ENCODE results near the gene LRRC1. TPM values are rescaled to one million over a fixed set of nuclear protein-coding genes. Genes with fewer than 3 reads are reported as not detected.

The LRRC1 gene
- total and polyA plus RNA-seq, 2 of the 13 experiments (the other 11 are each of a cell fraction or from before 2014, with no cell fraction given): 15.6 to 27.7 TPM

DNA sequence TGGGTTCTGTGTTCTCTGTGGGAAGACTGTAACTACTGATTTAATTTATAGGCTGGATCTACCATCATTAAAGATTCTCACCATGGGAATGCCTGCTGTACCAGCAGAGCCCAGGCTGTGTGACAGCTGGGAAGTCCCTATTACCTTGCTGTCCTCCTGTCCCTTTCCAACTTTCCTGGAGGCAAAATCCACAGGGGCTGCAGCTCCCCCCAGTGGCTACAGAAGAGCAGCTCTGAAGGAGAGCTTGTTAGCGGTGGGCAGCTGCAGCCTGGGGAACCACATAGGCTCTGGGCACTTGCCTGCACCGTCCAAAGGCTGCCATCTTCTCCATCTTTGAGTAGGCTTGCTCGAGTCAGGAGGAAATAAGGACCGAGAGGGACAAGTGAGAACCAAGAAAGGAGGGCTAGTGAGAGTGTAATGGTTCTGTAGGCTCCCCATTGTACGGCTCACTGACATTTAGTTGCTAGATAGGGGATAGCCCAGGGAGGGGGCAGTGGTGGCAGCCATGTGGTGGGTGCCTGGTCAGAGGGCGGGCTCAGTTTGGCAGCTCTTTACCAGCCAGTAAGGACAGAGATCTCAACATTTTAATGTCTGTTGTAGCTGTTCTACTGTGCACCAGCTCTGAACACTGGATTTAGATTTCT lies 161.4 kb downstream of the LRRC1 start:
- in situ Hi-C loops (cut with HindIII; ENCODE audit: extremely low pct_ligation_motif_present, low pct_unique_long_range_greater_than_20kb): loop anchor here (5.0 to 10.0 kb wide), 3 partner anchors 164 to 461 kb away; no protein-coding TSS in a partner anchor
- no peak for TF ChIP-seq PRPF4 (IDR thresholded peaks at IDR 0.05; ENCODE audit: low read depth, low read length, poor library complexity, severe bottlenecking)
- TF ChIP-seq HOXA9 (CRISPR knock-in tag; IDR thresholded peaks at IDR 0.05; ENCODE audit: borderline replicate concordance): no peak
- TF ChIP-seq ZNF672 (CRISPR knock-in tag; IDR thresholded peaks at IDR 0.05): no peak
- TF ChIP-seq LCORL (IDR thresholded peaks at IDR 0.05): no peak
- TF ChIP-seq LCORL (CRISPR knock-in tag; IDR thresholded peaks at IDR 0.05): peak; percentile 60; the same call in 1 of the 2 replicates
- no peak for TF ChIP-seq HOXA7 (CRISPR knock-in tag; IDR thresholded peaks at IDR 0.05)
- no peak for TF ChIP-seq SRSF4 (IDR thresholded peaks at IDR 0.05; ENCODE audit: low read depth, low read length, poor library complexity, severe bottlenecking)
- TF ChIP-seq, protein P1, sequence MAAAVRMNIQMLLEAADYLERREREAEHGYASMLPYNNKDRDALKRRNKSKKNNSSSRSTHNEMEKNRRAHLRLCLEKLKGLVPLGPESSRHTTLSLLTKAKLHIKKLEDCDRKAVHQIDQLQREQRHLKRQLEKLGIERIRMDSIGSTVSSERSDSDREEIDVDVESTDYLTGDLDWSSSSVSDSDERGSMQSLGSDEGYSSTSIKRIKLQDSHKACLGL (CRISPR knock-in tag; IDR thresholded peaks at IDR 0.05): no peak
- no peak for TF ChIP-seq ARNTL (CRISPR knock-in tag; IDR thresholded peaks at IDR 0.05)
- TF ChIP-seq, protein P2, sequence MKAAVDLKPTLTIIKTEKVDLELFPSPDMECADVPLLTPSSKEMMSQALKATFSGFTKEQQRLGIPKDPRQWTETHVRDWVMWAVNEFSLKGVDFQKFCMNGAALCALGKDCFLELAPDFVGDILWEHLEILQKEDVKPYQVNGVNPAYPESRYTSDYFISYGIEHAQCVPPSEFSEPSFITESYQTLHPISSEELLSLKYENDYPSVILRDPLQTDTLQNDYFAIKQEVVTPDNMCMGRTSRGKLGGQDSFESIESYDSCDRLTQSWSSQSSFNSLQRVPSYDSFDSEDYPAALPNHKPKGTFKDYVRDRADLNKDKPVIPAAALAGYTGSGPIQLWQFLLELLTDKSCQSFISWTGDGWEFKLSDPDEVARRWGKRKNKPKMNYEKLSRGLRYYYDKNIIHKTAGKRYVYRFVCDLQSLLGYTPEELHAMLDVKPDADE (CRISPR knock-in tag; IDR thresholded peaks at IDR 0.05): no peak
- TF ChIP-seq, protein P3, sequence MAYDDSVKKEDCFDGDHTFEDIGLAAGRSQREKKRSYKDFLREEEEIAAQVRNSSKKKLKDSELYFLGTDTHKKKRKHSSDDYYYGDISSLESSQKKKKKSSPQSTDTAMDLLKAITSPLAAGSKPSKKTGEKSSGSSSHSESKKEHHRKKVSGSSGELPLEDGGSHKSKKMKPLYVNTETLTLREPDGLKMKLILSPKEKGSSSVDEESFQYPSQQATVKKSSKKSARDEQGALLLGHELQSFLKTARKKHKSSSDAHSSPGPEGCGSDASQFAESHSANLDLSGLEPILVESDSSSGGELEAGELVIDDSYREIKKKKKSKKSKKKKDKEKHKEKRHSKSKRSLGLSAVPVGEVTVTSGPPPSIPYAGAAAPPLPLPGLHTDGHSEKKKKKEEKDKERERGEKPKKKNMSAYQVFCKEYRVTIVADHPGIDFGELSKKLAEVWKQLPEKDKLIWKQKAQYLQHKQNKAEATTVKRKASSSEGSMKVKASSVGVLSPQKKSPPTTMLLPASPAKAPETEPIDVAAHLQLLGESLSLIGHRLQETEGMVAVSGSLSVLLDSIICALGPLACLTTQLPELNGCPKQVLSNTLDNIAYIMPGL (CRISPR knock-in tag; IDR thresholded peaks at IDR 0.05; ENCODE audit: borderline replicate concordance in 1 of 2, low read depth in 1 of 2): peak; percentile 71 to 81; a peak in 2 of 4 replicates
- TF ChIP-seq RAD51 (IDR thresholded peaks at IDR 0.05; ENCODE audit: borderline replicate concordance): no peak
- TF ChIP-seq ISX (CRISPR knock-in tag; conservative IDR thresholded peaks at IDR 0.05): no peak
- TF ChIP-seq REPIN1 (CRISPR knock-in tag; IDR thresholded peaks at IDR 0.05; ENCODE audit: borderline replicate concordance, low read depth): peak; percentile 62; the same call in 1 of the 2 replicates
- no peak for TF ChIP-seq DNMT1 (CRISPR knock-in tag; IDR thresholded peaks at IDR 0.05)
- no peak for TF ChIP-seq GLI4 (CRISPR knock-in tag; IDR thresholded peaks at IDR 0.05; ENCODE audit: borderline replicate concordance)
- TF ChIP-seq ZNF44 (CRISPR knock-in tag; IDR thresholded peaks at IDR 0.05): peak; percentile 51; the same call in 1 of the 2 replicates
- TF ChIP-seq ZNF207 (IDR thresholded peaks at IDR 0.05; ENCODE audit: borderline replicate concordance): no peak
- TF ChIP-seq TAF15 (IDR thresholded peaks at IDR 0.05; ENCODE audit: low read depth, low read length, poor library complexity, severe bottlenecking): no peak
- TF ChIP-seq TSC22D2 (CRISPR knock-in tag; IDR thresholded peaks at IDR 0.05; ENCODE audit: borderline replicate concordance): peak; percentile 70; the same call in 1 of the 2 replicates
- no peak for TF ChIP-seq TBP (CRISPR knock-in tag; IDR thresholded peaks at IDR 0.05)
- no peak for TF ChIP-seq ZNF660 (CRISPR knock-in tag; IDR thresholded peaks at IDR 0.05; ENCODE audit: borderline replicate concordance, low read depth)

More for the DNA sequence above, 161.4 kb downstream of the LRRC1 start:
- no peaks in the 10 kb centered on the region for H3K4me1 ChIP-seq (ENCODE audit: insufficient read depth, low read length)
- H3K27me3 ChIP-seq (ENCODE audit: control insufficient read depth in 1 of 2, insufficient read depth in 2 of 2, low read length in 2 of 2): no peaks in the 10 kb centered on the region; a peak in 1 of 5 replicates
- CTCF ChIA-PET (ENCODE audit: low intra/inter-chr PET ratio, low total read pairs): interaction anchor here (1.2 to 3.8 kb wide), 3 partner anchors 228 to 238 kb away, joined by 6 to 29 read pairs (median 13); no protein-coding TSS in a partner anchor
- BruUV-seq (replicated peaks): no TSS peak
- H4K20me1 ChIP-seq (ENCODE audit: insufficient read depth, low read length): no peaks in the 10 kb centered on the region
- DNase-seq (ENCODE audit: low spot score) (peak; percentile 79), FAIRE-seq (peak; percentile 37), ATAC-seq (peak; percentile 100)
- H3K4me2 ChIP-seq (ENCODE audit: low read depth, low read length): no peak overlapping the region
- intact Hi-C loops (cut with micrococcal nuclease; ENCODE audit: unreplicated experiment): loop anchor here (1.0 to 5.0 kb wide), 4 partner anchors 163 to 459 kb away; no protein-coding TSS in a partner anchor
- H3K79me2 ChIP-seq (ENCODE audit: insufficient read depth, low read length): no peaks in the 10 kb centered on the region
- H2AFZ ChIP-seq (ENCODE audit: low read length): no peak overlapping the region
- 13% methylated on average over 5 of the region's 6 CpGs for WGBS (ENCODE audit: low lambda C conversion rate)
- no peak overlapping the region for H3K27ac ChIP-seq (ENCODE audit: extremely low read length, insufficient read depth, low read length)
- POLR2A ChIA-PET: interaction anchor here (1.1 to 1.6 kb wide), 2 partner anchors 162 to 228 kb away, joined by 4 to 21 read pairs; partner anchors contain the start of gene LRRC1
- no peaks in the 10 kb centered on the region for H3K9me3 ChIP-seq (ENCODE audit: low read length)
- no peak overlapping the region for H3K4me3 ChIP-seq (replicated peaks in 1 of 3; ENCODE audit: insufficient read depth in 1 of 3, low read depth in 2 of 3, low read length in 3 of 3)
- H3K9ac ChIP-seq (ENCODE audit: insufficient read depth, low read depth, low read length): no peak overlapping the region
- H3K36me3 ChIP-seq (replicated peaks in 1 of 2; ENCODE audit: control insufficient read depth in 1 of 2, insufficient read depth in 2 of 2, low read length in 2 of 2): no peaks in the 10 kb centered on the region

All from HepG2 (cell line).